Natural killer cell (primary cell): ENCODE data around the gene ARCN1. TPM values are rescaled to one million over a fixed set of nuclear protein-coding genes. Genes with fewer than 3 reads are reported as not detected.
"Not testable (repeated sequence)": the region's sequence is repeated elsewhere in the genome, so short reads cannot be mapped to it uniquely, and the experiment has no call there.

Experiments used
- ATAC-seq, 3 donors: fragments of 150-1000 bp in 2 of 3; fragments of 200-7000 bp in 1 of 3; cut with Tn5 transposase; 1 replicate in 1 of 3; 2 replicates in 2 of 3; pipeline ENCODE4 v1.10.0; 2021; ENCODE audit warnings: mild to moderate bottlenecking in 2 of 3, moderate library complexity in 2 of 3
- DNase-seq, 2 donors: peaks; one replicate each; pipeline versions ENCODE4 v3.0.0 to v3.0.0-alpha.2; 2013 to 2021; ENCODE audit warnings: mixed read lengths in 1 of 2
- H3K27ac ChIP-seq: one replicate; pipeline ENCODE4 v1.5.1; 2013; ENCODE audit warnings: mild to moderate bottlenecking, low read length
- H3K27me3 ChIP-seq: one replicate; pipeline ENCODE4 v1.6.1; 2013; ENCODE audit warnings: low read length; ENCODE audit not compliant: control insufficient read depth, insufficient read depth
- H3K36me3 ChIP-seq: one replicate; pipeline ENCODE4 v1.6.1; 2013; ENCODE audit warnings: low read length; ENCODE audit not compliant: control insufficient read depth, insufficient read depth
- H3K4me1 ChIP-seq: one replicate; pipeline ENCODE4 v1.6.1; 2013; ENCODE audit warnings: low read length; ENCODE audit not compliant: control insufficient read depth, insufficient read depth
- H3K4me3 ChIP-seq: one replicate; pipeline ENCODE4 v1.5.1; 2013; ENCODE audit warnings: low read length
- H3K9me3 ChIP-seq: one replicate; pipeline ENCODE4 v1.6.1; 2013; ENCODE audit warnings: low read length; ENCODE audit not compliant: control insufficient read depth, insufficient read depth
- H3K27ac Mint-ChIP-seq, 2 donors: one replicate each; pipeline ENCODE4 v1.8.0; 2022; ENCODE audit warnings: mild to moderate bottlenecking in 2 of 2, mixed read lengths in 2 of 2, moderate library complexity in 1 of 2
- H3K27me3 Mint-ChIP-seq, 2 donors: one replicate each; pipeline ENCODE4 v1.8.0; 2022; ENCODE audit warnings: low read depth in 2 of 2, mixed read lengths in 2 of 2
- H3K36me3 Mint-ChIP-seq: one replicate; pipeline ENCODE4 v1.8.0; 2022; ENCODE audit warnings: mixed read lengths
- H3K4me1 Mint-ChIP-seq, 2 donors: one replicate each; pipeline ENCODE4 v1.8.0; 2022; ENCODE audit warnings: mixed read lengths in 2 of 2
- H3K4me3 Mint-ChIP-seq: one replicate; pipeline ENCODE4 v1.8.0; 2022; ENCODE audit warnings: mild to moderate bottlenecking, moderate library complexity, mixed read lengths
- H3K9me3 Mint-ChIP-seq, 2 donors: one replicate each; pipeline ENCODE4 v1.8.0; 2022; ENCODE audit warnings: mixed read lengths in 2 of 2
- CTCF ChIP-seq: fragments of 200-600 bp; IDR thresholded peaks from one replicate; pipeline ENCODE4 v1.8.0; 2022; ENCODE audit warnings: antibody characterized with exemption
- WGBS: methylation state at CpG from one replicate; pipeline ENCODE4 v1.1.7; 2013; ENCODE audit warnings: missing lambda C conversion rate; ENCODE audit not compliant: insufficient coverage; 5-methylcytosine and 5-hydroxymethylcytosine counted together
- intact Hi-C: fragments of 100-400 bp; cut with micrococcal nuclease; formaldehyde crosslinking; loops from one replicate; pipeline ENCODE4 v1.14.2; 2022
- total RNA-seq, 4 donors: library from RNA; stranded (reverse); fragments of 120-200 nt in 1 of 4; gene quantifications; one replicate each; pipeline versions ENCODE4 v1.2.3 to v1.2.4, GENCODE V29; 2013 to 2022

ARCN1 gene
- total RNA-seq, 3 donors from 2014 or later (not counting 1 experiment from before 2014, with no cell fraction given) = 72.9 to 88.6 (median 88.4) TPM

- ATAC-seq = no peak
- WGBS = 100% methylated on average over 1 of the region's 1 CpG
- Histone ChIP-seq H3K27me3 (no peaks in the 10 kb centered on the region), H3K4me3 (no peak overlapping the region), H3K4me1 (no peaks in the 10 kb centered on the region), H3K9me3 (no peaks in the 10 kb centered on the region), H3K27ac (no peak overlapping the region), H3K36me3 (peaks cover 81% of the 10 kb centered on the region)
- Mint-ChIP-seq H3K9me3 (no peaks in the 10 kb centered on the region), H3K4me3 (no peak overlapping the region), H3K36me3 (peaks cover 12% of the 10 kb centered on the region), H3K27me3 (no peaks in the 10 kb centered on the region), H3K4me1 (peaks cover 0 to 3% of the 10 kb centered on the region in 2 donors), H3K27ac (peak overlapping the region in 1 of 2 donors; percentile 18)
- no peak for TF ChIP-seq CTCF
- DNase-seq = no peak
- intact Hi-C loops = no loop called here
Measured at GRCh38 chr11:118587952-118588351, 15.7 kb downstream of the ARCN1 start.

- intact Hi-C loops = no loop called here
- H3K9me3 Mint-ChIP-seq = no peaks in the 10 kb centered on the region
- no peaks in the 10 kb centered on the region for H3K9me3 ChIP-seq
- no peak overlapping the region for H3K4me3 Mint-ChIP-seq
- peaks cover 74% of the 10 kb centered on the region for H3K36me3 ChIP-seq
- peaks cover 8% of the 10 kb centered on the region for H3K36me3 Mint-ChIP-seq
- no peak for TF ChIP-seq CTCF
- peaks cover 6 to 7% of the 10 kb centered on the region in 2 donors for H3K4me1 Mint-ChIP-seq
- no peaks in the 10 kb centered on the region for H3K27me3 Mint-ChIP-seq
- no peak overlapping the region for H3K27ac ChIP-seq
- no peaks in the 10 kb centered on the region for H3K27me3 ChIP-seq
- no peak for DNase-seq
- no peak overlapping the region for H3K4me3 ChIP-seq
- no peaks in the 10 kb centered on the region for H3K4me1 ChIP-seq
- 100% methylated on average over 1 of the region's 2 CpGs for WGBS
- peak overlapping the region in 1 of 2 donors; percentile 19 for H3K27ac Mint-ChIP-seq
- no peak for ATAC-seq
Measured at GRCh38 chr11:118592616-118593367, 20.6 kb downstream of the ARCN1 start.

- peak overlapping the region in 1 of 2 donors; percentile 21 for H3K27ac Mint-ChIP-seq
- not testable (repeated sequence) for H3K9me3 Mint-ChIP-seq, H3K4me3 ChIP-seq, H3K4me3 Mint-ChIP-seq, H3K27me3 ChIP-seq, H3K4me1 ChIP-seq, H3K27ac ChIP-seq, H3K27me3 Mint-ChIP-seq, H3K9me3 ChIP-seq, H3K4me1 Mint-ChIP-seq
- intact Hi-C loops = loop anchor here (1.0 kb wide), 2 partner anchors 16 to 64 kb away; no protein-coding TSS in a partner anchor
- TF ChIP-seq CTCF = peak; percentile 48
- WGBS = 67% methylated on average over 5 of the region's 5 CpGs
- DNase-seq (peak in 1 of 2 donors; percentile 83), ATAC-seq (peak in 2 of 3 donors; percentile 45 to 70)
- H3K36me3 ChIP-seq = peaks cover 69% of the 10 kb centered on the region
- peaks cover 14% of the 10 kb centered on the region for H3K36me3 Mint-ChIP-seq
Measured at GRCh38 chr11:118594984-118595383, 22.8 kb downstream of the ARCN1 start.
